OCI-LY7 (cell line): Measurements from ENCODE around the gene SETD3. TPM values are rescaled to one million over a fixed set of nuclear protein-coding genes. Genes with fewer than 3 reads are reported as not detected.

Experiments
- BruUV-seq: library from RNA; stranded (reverse); fragments of 400-500 nt; replicated peaks from 2 replicates; lab custom pipeline; 2021; lab: Mats Ljungman, UMichigan
- CTCF ChIA-PET: fragments of 300-600 bp; sonication (Branson Sonifier 250); formaldehyde crosslinking; loops from one replicate; lab custom pipeline; 2022; ENCODE audit warnings: antibody characterized with exemption; ENCODE audit not compliant: unreplicated experiment; lab: Charles Lee
- POLR2A ChIA-PET: fragments of 300-600 bp; sonication (Branson Sonifier 250); formaldehyde crosslinking; loops from one replicate; lab custom pipeline; 2022; ENCODE audit warnings: antibody characterized with exemption; lab: Charles Lee
- DNase-seq: peaks from one replicate; pipeline ENCODE4 v3.0.0-alpha.2; 2015; ENCODE audit warnings: low spot score
- H2AFZ ChIP-seq: fragments of 200-600 bp; sonication (generic), shearing (Covaris generic); 2 replicates; pipeline ENCODE4 v1.6.1; 2014; ENCODE audit warnings: mild to moderate bottlenecking, antibody characterized with exemption, low read length, moderate library complexity
- H3K27ac ChIP-seq: fragments of 200-600 bp; sonication (generic); 2 replicates; pipeline ENCODE4 v1.5.1; 2014; ENCODE audit warnings: mixed run types, low read depth, mild to moderate bottlenecking, moderate library complexity, low read length, inconsistent platforms; ENCODE audit not compliant: poor library complexity, severe bottlenecking
- H3K36me3 ChIP-seq: fragments of 200-600 bp; sonication (generic); 2 replicates; pipeline ENCODE4 v1.6.1; 2014; ENCODE audit warnings: mild to moderate bottlenecking, antibody characterized with exemption, low read length, moderate library complexity, mixed read lengths; ENCODE audit not compliant: insufficient read depth
- H3K4me1 ChIP-seq: fragments of 200-600 bp; sonication (generic); 2 replicates; pipeline ENCODE4 v1.5.1; 2014; ENCODE audit warnings: mild to moderate bottlenecking, low read length; ENCODE audit not compliant: insufficient read depth, poor library complexity, severe bottlenecking
- H3K4me2 ChIP-seq: fragments of 200-600 bp; sonication (generic); 2 replicates; pipeline ENCODE4 v1.6.1; 2014; ENCODE audit warnings: mild to moderate bottlenecking, low read length
- H3K4me3 ChIP-seq: fragments of 200-600 bp; sonication (generic); 2 replicates; pipeline ENCODE4 v1.5.1; 2014; ENCODE audit warnings: mild to moderate bottlenecking, low read depth, low read length; ENCODE audit not compliant: poor library complexity, severe bottlenecking
- H3K79me2 ChIP-seq: fragments of 200-600 bp; sonication (generic); 2 replicates; pipeline ENCODE4 v1.6.1; 2016; ENCODE audit warnings: low read depth, mild to moderate bottlenecking, low read length, moderate library complexity, mixed read lengths; ENCODE audit not compliant: insufficient read depth
- H3K9me2 ChIP-seq: fragments of 200-600 bp; sonication (generic); 2 replicates; pipeline ENCODE4 v1.6.1; 2016; ENCODE audit warnings: mild to moderate bottlenecking, low read length, mixed read lengths; ENCODE audit not compliant: insufficient read depth
- H3K9me3 ChIP-seq: fragments of 200-600 bp; sonication (generic); 2 replicates; pipeline ENCODE4 v1.6.1; 2014; ENCODE audit warnings: mild to moderate bottlenecking, mixed run types, low read length, mixed read lengths
- H4K20me1 ChIP-seq: fragments of 200-600 bp; sonication (generic); 2 replicates; pipeline ENCODE4 v1.6.1; 2014; ENCODE audit warnings: mild to moderate bottlenecking, antibody characterized with exemption, low read length, moderate library complexity, mixed read lengths; ENCODE audit not compliant: insufficient read depth
- CTCF ChIP-seq: fragments of 200-600 bp; sonication (generic); conservative IDR thresholded peaks from 2 replicates; pipeline ENCODE4 v1.5.1; 2014; ENCODE audit warnings: mild to moderate bottlenecking, antibody characterized with exemption, low read length, moderate library complexity, mixed read lengths
- EZH2phosphoT487 ChIP-seq: fragments of 200-600 bp; sonication (generic); IDR thresholded peaks from 2 replicates; pipeline ENCODE4 v1.6.1; 2018; ENCODE audit warnings: low read depth, borderline replicate concordance, mild to moderate bottlenecking, mixed run types, antibody characterized with exemption, low read length, moderate library complexity, mixed read lengths
- intact Hi-C: fragments of 100-400 bp; cut with micrococcal nuclease; formaldehyde crosslinking; loops from one replicate; pipeline ENCODE4 v1.10.0; 2022; ENCODE audit not compliant: unreplicated experiment
- total RNA-seq, 2 experiments: library from RNA; depleted of rRNA in 1 of 2; stranded (reverse); fragments of >200 nt in 1 of 2; shearing (Covaris generic) in 1 of 2; gene quantifications; 2 replicates each; pipeline ENCODE4 v1.2.3, GENCODE V29; 2014 to 2022

Gene SETD3
- total RNA-seq, 2 experiments from 2014 or later: 42.4 to 65.5 TPM

- Histone ChIP-seq H3K4me2 (no peak overlapping the region), H3K4me1 (no peaks in the 10 kb centered on the region), H3K27ac (no peak overlapping the region), H4K20me1 (peaks cover 43% of the 10 kb centered on the region), H3K4me3 (no peak overlapping the region), H3K79me2 (peaks cover 75% of the 10 kb centered on the region), H3K9me2 (no peaks in the 10 kb centered on the region), H3K9me3 (no peaks in the 10 kb centered on the region), H2AFZ (no peak overlapping the region), H3K36me3 (no peaks in the 10 kb centered on the region)
- ChIA-PET POLR2A (interaction anchor here (0.6 to 1.4 kb wide), 3 partner anchors 9 to 589 kb away, joined by 3 to 9 read pairs (median 5); partner anchors contain the start of genes CCNK and SETD3), CTCF (no interaction called here)
- no TSS peak for BruUV-seq
- no peak for DNase-seq
- TF ChIP-seq EZH2phosphoT487: no peak
- TF ChIP-seq CTCF: no peak
- intact Hi-C loops: no loop called here
These were observed 8.9 kb downstream of the SETD3 start for GRCh38 chr14:99471731-99472130.

DNA sequence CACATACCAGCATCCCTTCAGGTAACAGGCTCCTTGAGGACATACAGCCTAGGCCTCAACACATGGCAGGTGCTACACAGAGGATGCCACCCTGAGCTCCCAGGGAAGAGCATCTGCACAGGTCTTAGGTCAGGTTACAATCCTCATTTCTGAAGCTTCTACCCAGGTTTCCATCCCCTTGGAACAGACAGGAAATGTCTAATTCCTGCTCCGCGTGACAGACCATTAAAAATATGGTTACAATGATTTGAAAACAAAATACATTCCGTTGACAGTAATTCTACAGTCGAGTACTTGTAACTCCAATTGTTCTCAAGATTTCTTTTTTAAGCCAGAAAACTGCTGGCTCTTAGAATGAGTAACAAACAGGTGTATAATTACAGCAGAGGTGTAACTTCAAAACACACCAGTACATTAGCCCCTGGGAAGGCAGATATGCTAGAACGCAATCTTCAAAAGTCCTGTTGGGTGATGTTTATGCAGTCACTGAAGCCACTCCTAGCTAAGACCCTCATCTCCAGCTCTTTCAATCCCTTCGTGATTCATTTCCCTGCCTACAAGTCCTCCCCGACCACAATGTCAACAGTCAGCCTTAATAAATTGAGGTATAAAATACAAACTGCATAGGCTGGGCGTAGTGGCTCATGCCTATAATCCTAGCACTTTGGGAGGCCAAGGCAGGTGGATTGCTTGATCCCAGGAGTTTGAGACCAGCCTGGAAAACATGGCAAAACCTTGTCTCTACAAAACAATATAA lies 11.6 kb downstream of the SETD3 start:
- H3K9me2 ChIP-seq: no peaks in the 10 kb centered on the region
- H3K4me2 ChIP-seq: no peak overlapping the region
- ChIA-PET POLR2A (interaction anchor here (1.3 kb wide), 1 partner anchor 16 kb away, joined by 3 read pairs; no protein-coding TSS in a partner anchor), CTCF (no interaction called here)
- H3K27ac ChIP-seq: no peak overlapping the region
- peaks cover 18% of the 10 kb centered on the region; the same call in 1 of the 2 replicates for H3K36me3 ChIP-seq
- H3K9me3 ChIP-seq: no peaks in the 10 kb centered on the region
- intact Hi-C loops: no loop called here
- H3K4me3 ChIP-seq: no peak overlapping the region
- no peaks in the 10 kb centered on the region for H3K4me1 ChIP-seq
- no peak overlapping the region for H2AFZ ChIP-seq
- DNase-seq: no peak
- H3K79me2 ChIP-seq: peaks cover 47% of the 10 kb centered on the region
- no TSS peak for BruUV-seq
- TF ChIP-seq EZH2phosphoT487 (no peak), CTCF (no peak)
- peaks cover 25% of the 10 kb centered on the region for H4K20me1 ChIP-seq

DNA sequence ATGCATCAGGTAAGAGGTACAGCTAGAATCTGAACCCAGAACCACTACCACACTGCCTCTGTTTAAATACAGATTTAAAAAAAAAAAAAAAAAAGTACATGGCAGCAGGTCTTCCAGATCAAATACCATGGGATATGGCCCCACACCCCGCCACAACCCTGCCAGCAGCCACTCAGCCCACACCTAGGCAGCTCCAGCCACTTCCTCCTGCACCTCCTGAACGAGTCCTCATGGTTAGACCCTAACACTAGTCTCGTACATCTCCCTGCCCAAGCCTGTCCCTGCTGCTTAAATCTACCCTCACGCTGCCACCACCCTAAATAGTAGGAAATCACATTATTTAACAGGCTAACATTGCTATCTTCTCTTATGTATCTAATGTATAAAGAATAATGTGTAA lies 12.6 kb downstream of the SETD3 start:
- CTCF ChIA-PET: no interaction called here
- no peak overlapping the region for H3K4me3 ChIP-seq
- POLR2A ChIA-PET: interaction anchor here (0.9 to 1.0 kb wide), 2 partner anchors 13 to 52 kb away, joined by 3 to 5 read pairs; partner anchors contain the start of genes CCNK and SETD3

More for the DNA sequence above, 12.6 kb downstream of the SETD3 start:
- no TSS peak for BruUV-seq
- Histone ChIP-seq H3K9me2 (no peaks in the 10 kb centered on the region), H2AFZ (no peak overlapping the region), H4K20me1 (peaks cover 17% of the 10 kb centered on the region), H3K36me3 (peaks cover 23% of the 10 kb centered on the region; the same call in 1 of the 2 replicates), H3K79me2 (peaks cover 39% of the 10 kb centered on the region), H3K4me1 (no peaks in the 10 kb centered on the region), H3K27ac (no peak overlapping the region), H3K4me2 (no peak overlapping the region), H3K9me3 (no peaks in the 10 kb centered on the region)
- no peak for TF ChIP-seq CTCF
- no peak for TF ChIP-seq EZH2phosphoT487
- no peak for DNase-seq
- intact Hi-C loops: no loop called here
